Breast epithelium (tissue), 4 donors: Measurements from ENCODE around the gene TRIM5. TPM values are rescaled to one million over a fixed set of nuclear protein-coding genes. Genes with fewer than 3 reads are reported as not detected.

ENCODE experiments used
- DNase-seq, 2 donors: peaks; one replicate each; pipeline ENCODE4 v3.0.0-alpha.2; 2019; ENCODE audit warnings: low spot score in 2 of 2
- H3K27ac ChIP-seq, 2 donors: fragments of 200-600 bp; sonication (generic) in 1 of 2; one replicate each; pipeline ENCODE4 v1.5.1; 2016 to 2019; ENCODE audit warnings: mild to moderate bottlenecking in 1 of 2
- H3K27me3 ChIP-seq, 2 donors: fragments of 200-600 bp; sonication (generic) in 1 of 2; one replicate each; pipeline versions ENCODE4 v1.5.1 to v1.6.0; 2017 to 2019; ENCODE audit warnings: control low read depth in 1 of 2, mild to moderate bottlenecking in 1 of 2
- H3K36me3 ChIP-seq: fragments of 200-600 bp; one replicate; pipeline ENCODE4 v1.5.1; 2019
- H3K4me1 ChIP-seq, 2 donors: fragments of 200-600 bp; sonication (generic); one replicate each; pipeline ENCODE4 v1.5.1; 2016 to 2019; ENCODE audit warnings: control low read depth in 1 of 2
- H3K4me3 ChIP-seq, 3 donors: fragments of 200-600 bp; sonication (generic); 1 replicate in 2 of 3; 2 replicates in 1 of 3; pipeline ENCODE4 v1.5.1; 2016 to 2019; ENCODE audit warnings: mild to moderate bottlenecking in 3 of 3, moderate library complexity in 2 of 3
- H3K9me3 ChIP-seq, 2 donors: fragments of 200-600 bp; sonication (generic) in 1 of 2; one replicate each; pipeline ENCODE4 v1.5.1; 2016 to 2019; ENCODE audit warnings: control low read depth in 1 of 2
- POLR2A ChIP-seq: fragments of 450-650 bp; IDR thresholded peaks from one replicate; pipeline ENCODE4 v1.6.1; 2016; ENCODE audit warnings: antibody characterized with exemption, mild to moderate bottlenecking, moderate library complexity
- POLR2AphosphoS5 ChIP-seq, 3 donors: sonication (generic); formaldehyde crosslinking; IDR thresholded peaks; one replicate each; pipeline ENCODE4 v1.6.1; 2017; ENCODE audit warnings: antibody characterized with exemption in 3 of 3
- intact Hi-C: fragments of 100-400 bp; cut with DNase I; formaldehyde crosslinking; loops from one replicate; pipeline ENCODE4 v1.15.1; 2023; ENCODE audit warnings: low total_unique reads
- total RNA-seq, 3 donors: library from RNA; depleted of rRNA; stranded (reverse); fragments of >200 nt; gene quantifications; one replicate each; pipeline ENCODE4 v1.1.0, GENCODE V29; 2016
- TF ChIP-seq, protein P1 (sequence below), 3 donors: fragments of 450-650 bp; IDR thresholded peaks; one replicate each; pipeline ENCODE4 v1.5.1; 2016 to 2017; ENCODE audit warnings: antibody characterized with exemption in 3 of 3, mild to moderate bottlenecking in 3 of 3, moderate library complexity in 3 of 3

TRIM5 gene
- total RNA-seq, 3 donors from 2014 or later, result 17.1 to 34.4 (median 28.5) TPM

DNA sequence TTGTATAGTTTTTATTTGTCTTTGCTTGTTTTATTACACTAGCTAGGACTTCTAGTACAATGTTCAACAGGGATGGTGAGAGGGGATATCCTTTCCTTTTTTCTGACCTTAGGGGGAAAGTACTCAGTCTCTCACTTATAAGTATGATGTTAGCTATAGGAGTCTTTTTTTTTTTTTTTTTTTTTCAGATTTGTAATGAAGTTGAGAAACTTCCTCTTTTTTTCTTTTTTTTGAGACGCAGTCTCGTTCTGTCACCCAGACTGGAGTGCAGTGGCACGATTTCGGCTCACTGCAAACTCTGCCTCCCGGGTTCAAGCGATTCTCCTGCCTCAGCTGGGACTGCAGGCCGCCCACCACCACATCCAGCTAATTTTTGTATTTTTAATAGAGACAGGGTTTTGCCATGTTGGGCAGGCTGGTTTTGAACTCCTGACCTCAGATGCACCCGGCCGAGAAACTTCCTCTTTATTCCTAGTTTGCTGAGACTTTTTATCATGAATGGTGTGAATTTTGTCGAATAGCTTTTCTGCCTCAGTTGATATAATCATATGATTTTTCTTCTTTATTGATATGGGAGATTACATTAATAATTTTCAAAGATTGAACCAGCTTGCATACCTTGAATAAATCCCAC lies 15.7 kb upstream of the TRIM5 start:
- Histone ChIP-seq H3K27ac (no peak overlapping the region), H3K9me3 (no peaks in the 10 kb centered on the region), H3K4me3 (no peak overlapping the region), H3K27me3 (no peaks in the 10 kb centered on the region), H3K4me1 (no peaks in the 10 kb centered on the region), H3K36me3 (peaks cover 8% of the 10 kb centered on the region)
- TF ChIP-seq POLR2A, result no peak
- TF ChIP-seq, protein P1, sequence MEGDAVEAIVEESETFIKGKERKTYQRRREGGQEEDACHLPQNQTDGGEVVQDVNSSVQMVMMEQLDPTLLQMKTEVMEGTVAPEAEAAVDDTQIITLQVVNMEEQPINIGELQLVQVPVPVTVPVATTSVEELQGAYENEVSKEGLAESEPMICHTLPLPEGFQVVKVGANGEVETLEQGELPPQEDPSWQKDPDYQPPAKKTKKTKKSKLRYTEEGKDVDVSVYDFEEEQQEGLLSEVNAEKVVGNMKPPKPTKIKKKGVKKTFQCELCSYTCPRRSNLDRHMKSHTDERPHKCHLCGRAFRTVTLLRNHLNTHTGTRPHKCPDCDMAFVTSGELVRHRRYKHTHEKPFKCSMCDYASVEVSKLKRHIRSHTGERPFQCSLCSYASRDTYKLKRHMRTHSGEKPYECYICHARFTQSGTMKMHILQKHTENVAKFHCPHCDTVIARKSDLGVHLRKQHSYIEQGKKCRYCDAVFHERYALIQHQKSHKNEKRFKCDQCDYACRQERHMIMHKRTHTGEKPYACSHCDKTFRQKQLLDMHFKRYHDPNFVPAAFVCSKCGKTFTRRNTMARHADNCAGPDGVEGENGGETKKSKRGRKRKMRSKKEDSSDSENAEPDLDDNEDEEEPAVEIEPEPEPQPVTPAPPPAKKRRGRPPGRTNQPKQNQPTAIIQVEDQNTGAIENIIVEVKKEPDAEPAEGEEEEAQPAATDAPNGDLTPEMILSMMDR (IDR thresholded peaks at IDR 0.05), result no peak
- no peak for TF ChIP-seq POLR2AphosphoS5 (IDR thresholded peaks at IDR 0.05)
- intact Hi-C loops, result no loop called here
- no peak for DNase-seq

DNA sequence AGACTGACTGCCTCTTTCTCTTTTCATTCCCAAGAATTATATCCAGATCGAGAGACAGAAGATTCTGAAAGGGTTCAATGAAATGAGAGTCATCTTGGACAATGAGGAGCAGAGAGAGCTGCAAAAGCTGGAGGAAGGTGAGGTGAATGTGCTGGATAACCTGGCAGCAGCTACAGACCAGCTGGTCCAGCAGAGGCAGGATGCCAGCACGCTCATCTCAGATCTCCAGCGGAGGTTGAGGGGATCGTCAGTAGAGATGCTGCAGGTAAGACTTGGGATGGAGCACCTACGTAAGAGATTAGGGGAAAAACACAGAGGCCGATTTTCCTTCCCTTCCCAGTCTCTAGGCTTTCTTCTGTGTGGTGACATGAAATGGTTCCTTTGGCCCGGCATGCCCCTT lies 13.4 kb upstream of the TRIM5 start:
- Histone ChIP-seq H3K27ac (no peak overlapping the region), H3K4me1 (no peaks in the 10 kb centered on the region), H3K4me3 (no peak overlapping the region), H3K9me3 (no peaks in the 10 kb centered on the region), H3K27me3 (no peaks in the 10 kb centered on the region), H3K36me3 (peaks cover 8% of the 10 kb centered on the region)
- no peak for DNase-seq
- intact Hi-C loops, result no loop called here
- TF ChIP-seq, protein P1 (IDR thresholded peaks at IDR 0.05), result no peak
- no peak for TF ChIP-seq POLR2A

DNA sequence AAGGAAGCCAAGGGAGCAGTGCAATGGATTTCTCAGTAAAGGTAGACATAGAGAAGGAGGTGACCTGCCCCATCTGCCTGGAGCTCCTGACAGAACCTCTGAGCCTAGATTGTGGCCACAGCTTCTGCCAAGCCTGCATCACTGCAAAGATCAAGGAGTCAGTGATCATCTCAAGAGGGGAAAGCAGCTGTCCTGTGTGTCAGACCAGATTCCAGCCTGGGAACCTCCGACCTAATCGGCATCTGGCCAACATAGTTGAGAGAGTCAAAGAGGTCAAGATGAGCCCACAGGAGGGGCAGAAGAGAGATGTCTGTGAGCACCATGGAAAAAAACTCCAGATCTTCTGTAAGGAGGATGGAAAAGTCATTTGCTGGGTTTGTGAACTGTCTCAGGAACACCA lies 11.3 kb upstream of the TRIM5 start:
- Histone ChIP-seq H3K4me1 (no peaks in the 10 kb centered on the region), H3K36me3 (peaks cover 8% of the 10 kb centered on the region), H3K27me3 (no peaks in the 10 kb centered on the region), H3K4me3 (no peak overlapping the region), H3K27ac (no peak overlapping the region), H3K9me3 (no peaks in the 10 kb centered on the region)
- intact Hi-C loops, result no loop called here
- DNase-seq, result no peak
- TF ChIP-seq POLR2AphosphoS5 (IDR thresholded peaks at IDR 0.05) (no peak), POLR2A (no peak)
- TF ChIP-seq, protein P1 (IDR thresholded peaks at IDR 0.05), result no peak

DNA sequence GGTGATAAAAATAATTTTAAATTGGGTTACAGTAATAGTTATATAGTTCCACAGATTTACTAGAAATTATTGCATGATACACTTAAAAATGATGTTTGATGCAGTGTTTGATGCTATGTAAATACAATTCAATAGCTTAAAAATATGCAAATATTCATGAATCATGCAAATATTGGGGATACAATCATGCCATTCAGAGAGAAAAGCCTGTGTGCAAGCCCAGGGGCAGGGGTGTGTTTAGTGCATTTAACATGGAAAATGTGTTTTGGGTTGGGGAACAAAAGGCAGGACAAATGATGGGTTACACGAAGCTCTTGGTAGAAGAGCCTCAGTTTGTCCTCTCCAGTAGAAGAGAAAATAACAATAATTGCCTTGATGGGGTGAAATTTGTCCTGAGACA lies 10.7 kb upstream of the TRIM5 start:
- no peaks in the 10 kb centered on the region for H3K9me3 ChIP-seq
- intact Hi-C loops, result no loop called here
- no peak for DNase-seq
- H3K27me3 ChIP-seq, result no peaks in the 10 kb centered on the region
- H3K27ac ChIP-seq, result no peak overlapping the region
- H3K36me3 ChIP-seq, result peaks cover 8% of the 10 kb centered on the region
- no peaks in the 10 kb centered on the region for H3K4me1 ChIP-seq
- no peak overlapping the region for H3K4me3 ChIP-seq
- no peak for TF ChIP-seq POLR2A
- TF ChIP-seq, protein P1 (IDR thresholded peaks at IDR 0.05), result no peak
- no peak for TF ChIP-seq POLR2AphosphoS5 (IDR thresholded peaks at IDR 0.05)

DNA sequence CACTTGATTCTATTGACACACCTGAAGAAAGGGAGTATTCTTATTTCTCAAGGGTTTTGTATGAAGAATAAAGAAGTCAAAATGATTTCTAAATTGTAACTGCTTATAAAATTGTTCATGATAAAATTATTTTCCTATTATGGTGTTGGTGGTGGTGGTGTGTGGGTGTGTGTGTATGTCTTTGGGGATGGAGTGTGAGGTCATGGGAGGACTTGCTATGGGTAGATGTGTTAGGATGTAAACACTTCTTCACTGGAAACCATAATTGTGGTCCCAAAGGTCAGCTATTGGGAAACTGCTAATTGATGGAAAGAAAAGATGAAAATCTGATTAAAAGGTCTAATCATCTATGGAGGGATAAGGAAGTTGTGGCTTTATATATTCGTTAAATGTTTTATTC lies 9.8 kb upstream of the TRIM5 start:
- Histone ChIP-seq H3K4me1 (no peaks in the 10 kb centered on the region), H3K27me3 (no peaks in the 10 kb centered on the region), H3K27ac (no peak overlapping the region), H3K9me3 (no peaks in the 10 kb centered on the region), H3K4me3 (no peak overlapping the region), H3K36me3 (peaks cover 8% of the 10 kb centered on the region)
- no peak for TF ChIP-seq POLR2AphosphoS5 (IDR thresholded peaks at IDR 0.05)
- TF ChIP-seq, protein P1 (IDR thresholded peaks at IDR 0.05), result no peak
- no peak for TF ChIP-seq POLR2A
- DNase-seq, result no peak
- intact Hi-C loops, result no loop called here
